Left ventricle myocardium inferior (tissue), 1 donor: ENCODE data around the gene KCNT2. TPM values are rescaled to one million over a fixed set of nuclear protein-coding genes. Genes with fewer than 3 reads are reported as not detected.
A peak's percentile ranks its signal among the peaks of the same experiment; 100 is the strongest.
"Not testable (repeated sequence)": the region's sequence is repeated elsewhere in the genome, so short reads cannot be mapped to it uniquely, and the experiment has no call there.

Experiments used
- DNase-seq: peaks from one replicate; pipeline ENCODE4 v3.0.0-alpha.2; 2020
- H3K27ac ChIP-seq: fragments of 200-600 bp; replicated peaks from 2 replicates; pipeline ENCODE4 v1.8.0; 2021
- H3K27me3 ChIP-seq: fragments of 200-600 bp; 2 replicates; pipeline ENCODE4 v1.8.0; 2021; ENCODE audit warnings: low read depth
- H3K36me3 ChIP-seq: fragments of 200-600 bp; 2 replicates; pipeline ENCODE4 v1.8.0; 2021
- H3K4me1 ChIP-seq: fragments of 200-600 bp; 2 replicates; pipeline ENCODE4 v1.8.0; 2021
- H3K4me3 ChIP-seq: fragments of 200-600 bp; 2 replicates; pipeline ENCODE4 v1.8.0; 2021; ENCODE audit warnings: mild to moderate bottlenecking, moderate library complexity
- H3K9me3 ChIP-seq: fragments of 200-600 bp; replicated peaks from 2 replicates; pipeline ENCODE4 v1.8.0; 2021
- intact Hi-C: fragments of 100-400 bp; cut with micrococcal nuclease; formaldehyde crosslinking; loops from one replicate; pipeline ENCODE4 v1.11.0; 2022
- total RNA-seq: library from RNA; stranded (reverse); fragmentation: NEBNext Ultra II Directional; extraction: Animal tissue kit (Norgen Biotek cat#: 25700); gene quantifications from one replicate; pipeline ENCODE4 v1.2.1, GENCODE V29; 2021
- TF ChIP-seq, protein P1 (sequence below): fragments of 200-600 bp; IDR thresholded peaks from 2 replicates; pipeline ENCODE4 v1.8.0; 2021; ENCODE audit warnings: antibody characterized with exemption, mild to moderate bottlenecking, borderline replicate concordance
- donor health status: DM: no; HTN: yes; CAD: no; lungs with severe emphysema.

The KCNT2 gene
- total RNA-seq, 1 donor from 2014 or later: 0.60 TPM

DNA sequence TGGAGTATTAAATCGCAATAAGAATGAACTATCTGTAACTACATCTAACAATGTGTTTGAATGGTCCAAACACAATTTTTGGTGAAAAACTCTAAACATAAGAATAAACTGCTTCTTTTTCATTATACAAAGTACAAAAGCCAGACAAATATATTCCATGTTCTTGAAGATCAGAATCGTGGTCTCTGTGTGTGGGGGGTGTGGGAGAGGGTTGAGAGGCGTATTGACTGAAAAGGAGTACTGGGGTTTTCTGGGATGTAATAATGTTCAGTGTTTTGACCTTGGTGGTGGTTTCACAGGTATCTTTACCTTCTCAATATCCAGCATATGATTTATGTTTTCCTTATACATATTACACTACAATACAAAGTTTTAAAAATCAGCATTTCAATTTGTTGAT, 42.8 kb upstream of the KCNT2 start:
- H3K36me3 ChIP-seq: no peaks in the 10 kb centered on the region
- H3K4me1 ChIP-seq: no peaks in the 10 kb centered on the region
- H3K4me3 ChIP-seq: no peak overlapping the region
- TF ChIP-seq, protein P1, sequence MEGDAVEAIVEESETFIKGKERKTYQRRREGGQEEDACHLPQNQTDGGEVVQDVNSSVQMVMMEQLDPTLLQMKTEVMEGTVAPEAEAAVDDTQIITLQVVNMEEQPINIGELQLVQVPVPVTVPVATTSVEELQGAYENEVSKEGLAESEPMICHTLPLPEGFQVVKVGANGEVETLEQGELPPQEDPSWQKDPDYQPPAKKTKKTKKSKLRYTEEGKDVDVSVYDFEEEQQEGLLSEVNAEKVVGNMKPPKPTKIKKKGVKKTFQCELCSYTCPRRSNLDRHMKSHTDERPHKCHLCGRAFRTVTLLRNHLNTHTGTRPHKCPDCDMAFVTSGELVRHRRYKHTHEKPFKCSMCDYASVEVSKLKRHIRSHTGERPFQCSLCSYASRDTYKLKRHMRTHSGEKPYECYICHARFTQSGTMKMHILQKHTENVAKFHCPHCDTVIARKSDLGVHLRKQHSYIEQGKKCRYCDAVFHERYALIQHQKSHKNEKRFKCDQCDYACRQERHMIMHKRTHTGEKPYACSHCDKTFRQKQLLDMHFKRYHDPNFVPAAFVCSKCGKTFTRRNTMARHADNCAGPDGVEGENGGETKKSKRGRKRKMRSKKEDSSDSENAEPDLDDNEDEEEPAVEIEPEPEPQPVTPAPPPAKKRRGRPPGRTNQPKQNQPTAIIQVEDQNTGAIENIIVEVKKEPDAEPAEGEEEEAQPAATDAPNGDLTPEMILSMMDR: no peak
- intact Hi-C loops: no loop called here
- H3K9me3 ChIP-seq: no peaks in the 10 kb centered on the region
- H3K27ac ChIP-seq: peak overlapping the region; percentile 53
- no peak for DNase-seq
- no peaks in the 10 kb centered on the region for H3K27me3 ChIP-seq

DNA sequence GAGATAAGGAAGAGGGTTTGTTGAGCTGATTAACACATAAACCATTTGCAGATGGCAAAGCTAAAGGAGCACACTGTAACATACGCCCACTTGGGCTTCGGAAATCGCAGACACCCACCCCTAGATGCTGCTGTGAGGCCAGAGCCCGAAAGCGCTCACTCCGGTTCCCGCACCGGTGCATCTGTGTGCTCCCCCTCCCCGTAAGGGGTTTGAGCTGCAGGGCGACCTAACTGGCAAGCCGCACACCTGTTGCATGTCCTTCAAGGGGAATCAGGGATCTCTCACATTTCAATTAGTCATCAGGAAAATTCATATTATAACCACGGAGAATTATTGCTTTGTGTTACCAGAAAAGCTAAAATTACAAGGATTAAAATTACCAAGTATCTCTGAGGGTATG, 42.2 kb upstream of the KCNT2 start:
- no peaks in the 10 kb centered on the region for H3K9me3 ChIP-seq
- TF ChIP-seq, protein P1: no peak
- no peak overlapping the region for H3K4me3 ChIP-seq
- no peaks in the 10 kb centered on the region for H3K36me3 ChIP-seq
- no peak overlapping the region for H3K27ac ChIP-seq
- no peak for DNase-seq
- intact Hi-C loops: no loop called here
- H3K4me1 ChIP-seq: no peaks in the 10 kb centered on the region
- no peaks in the 10 kb centered on the region for H3K27me3 ChIP-seq

DNA sequence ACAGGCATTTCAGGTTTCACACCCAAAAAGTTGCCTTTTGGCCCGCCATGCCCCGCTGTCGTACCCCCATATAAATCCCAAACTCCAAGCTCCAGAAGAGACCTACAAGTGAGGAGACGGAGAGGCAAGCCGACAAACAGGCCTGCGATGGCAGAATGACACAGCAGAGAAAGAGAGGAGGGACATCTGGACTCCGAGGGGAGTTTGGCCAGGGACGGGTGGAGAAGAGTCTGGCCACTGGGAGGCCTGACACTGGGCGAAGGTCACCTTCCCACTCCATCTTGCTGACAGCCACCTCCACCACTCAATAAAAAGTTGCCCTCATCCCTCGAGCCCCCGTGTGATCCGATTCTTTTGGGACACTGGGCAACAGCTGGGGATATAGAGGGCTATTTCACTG, 41.8 kb upstream of the KCNT2 start:
- intact Hi-C loops: no loop called here
- H3K4me3 ChIP-seq: no peak overlapping the region
- DNase-seq: no peak
- no peaks in the 10 kb centered on the region for H3K9me3 ChIP-seq
- no peaks in the 10 kb centered on the region for H3K4me1 ChIP-seq
- H3K27ac ChIP-seq: no peak overlapping the region
- H3K36me3 ChIP-seq: no peaks in the 10 kb centered on the region
- TF ChIP-seq, protein P1: no peak
- no peaks in the 10 kb centered on the region for H3K27me3 ChIP-seq

DNA sequence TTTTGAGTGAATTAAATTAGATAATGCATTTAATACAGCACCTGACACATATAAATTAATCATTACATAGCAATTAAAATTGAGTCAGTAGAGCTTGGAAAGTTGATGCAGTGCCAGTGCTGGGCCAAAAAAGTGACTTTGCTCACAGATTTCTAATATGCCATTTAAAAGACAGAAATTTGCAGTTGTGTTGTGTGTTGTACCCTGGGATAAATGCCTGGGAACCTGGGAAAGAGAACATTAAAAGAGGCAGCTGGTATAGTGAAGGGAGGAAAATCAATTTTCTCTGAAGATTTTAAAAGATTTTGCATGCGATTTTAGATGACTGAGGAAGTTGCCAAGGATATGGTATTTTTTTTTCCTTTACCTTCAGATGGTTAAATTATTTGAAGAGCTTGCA, 32.7 kb upstream of the KCNT2 start:
- Histone ChIP-seq H3K9me3 (no peaks in the 10 kb centered on the region), H3K4me1 (no peaks in the 10 kb centered on the region), H3K27ac (no peak overlapping the region), H3K27me3 (no peaks in the 10 kb centered on the region), H3K36me3 (no peaks in the 10 kb centered on the region), H3K4me3 (no peak overlapping the region)
- intact Hi-C loops: no loop called here
- TF ChIP-seq, protein P1: no peak
- no peak for DNase-seq

DNA sequence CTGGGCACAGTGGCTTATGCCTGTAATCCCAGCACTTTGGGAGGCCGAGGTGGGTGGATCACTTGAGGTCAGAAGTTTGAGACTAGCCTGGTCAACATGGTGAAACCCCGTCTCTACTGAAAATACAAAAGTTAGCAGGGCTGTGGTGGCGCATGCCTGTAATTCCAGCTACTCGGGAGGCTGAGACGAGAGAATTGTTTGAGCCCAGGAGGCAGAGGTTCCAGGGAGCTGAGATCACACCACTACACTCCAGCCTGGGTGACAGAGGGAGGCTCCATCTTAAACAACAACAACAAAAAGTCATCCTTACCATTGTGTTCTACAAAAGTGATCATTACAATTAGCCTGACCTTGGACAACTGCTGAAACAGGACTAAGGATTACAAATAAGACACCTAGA, 31.1 kb upstream of the KCNT2 start:
- intact Hi-C loops: not testable (repeated sequence)

DNA sequence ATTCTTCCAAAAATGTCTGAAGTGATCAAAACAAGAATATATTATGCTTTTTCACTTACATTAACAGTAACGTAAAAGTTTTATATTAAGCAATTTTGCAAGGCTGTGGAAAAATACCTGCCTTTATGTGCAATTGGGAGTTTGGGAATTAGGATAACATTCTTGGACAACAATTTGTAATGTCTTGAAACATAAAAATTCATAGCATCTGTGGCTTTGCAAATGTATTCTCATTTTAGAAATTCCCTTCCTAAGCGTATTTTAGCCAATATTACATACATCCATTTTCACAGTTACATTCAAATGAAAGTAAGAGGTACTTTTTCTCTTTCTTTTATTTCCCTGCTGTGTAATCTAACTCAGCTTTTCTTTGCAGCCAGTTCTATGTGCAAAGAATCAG, 30.2 kb upstream of the KCNT2 start:
- Histone ChIP-seq H3K36me3 (no peaks in the 10 kb centered on the region), H3K4me3 (no peak overlapping the region), H3K4me1 (no peaks in the 10 kb centered on the region), H3K27ac (no peak overlapping the region), H3K27me3 (no peaks in the 10 kb centered on the region), H3K9me3 (no peaks in the 10 kb centered on the region)
- TF ChIP-seq, protein P1: no peak
- no peak for DNase-seq
- intact Hi-C loops: no loop called here

More for the DNA sequence above, 31.1 kb upstream of the KCNT2 start:
- not testable (repeated sequence) for H3K27ac ChIP-seq, H3K4me3 ChIP-seq, H3K27me3 ChIP-seq, DNase-seq, H3K4me1 ChIP-seq, H3K9me3 ChIP-seq, H3K36me3 ChIP-seq
